Medulla oblongata (tissue), 1 donor: Measurements from ENCODE around the gene ST3GAL3.

Source experiments
- DNase-seq: peaks from one replicate; pipeline ENCODE4 v3.0.0-alpha.2; 2015; ENCODE audit errors: extremely low spot score

ST3GAL3 gene

GRCh38 chr1:43938892-43939587 lies 231.7 kb downstream of the ST3GAL3 start:
- peak; percentile 61 for DNase-seq

GRCh38 chr1:43942411-43942810 lies 235.1 kb downstream of the ST3GAL3 start:
- no peak for DNase-seq

- DNase-seq: no peak
Observed at GRCh38 chr1:43944860-43945259, 237.5 kb downstream of the ST3GAL3 start.

- DNase-seq: peak; percentile 48
Observed at GRCh38 chr1:43945674-43946235, 238.4 kb downstream of the ST3GAL3 start.

GRCh38 chr1:43946236-43947060 lies 239.1 kb downstream of the ST3GAL3 start, which contains the start of gene IPO13:
IPO13 (plus strand) TSS chr1:43946950; CDS start chr1:43947601, 651 bp downstream.
- DNase-seq: peak; percentile 98

- DNase-seq: no peak
Observed at GRCh38 chr1:43947061-43947873, 239.9 kb downstream of the ST3GAL3 start.

GRCh38 chr1:43947874-43948437 lies 240.6 kb downstream of the ST3GAL3 start:
- DNase-seq: peak; percentile 45

GRCh38 chr1:43949678-43950077 lies 242.3 kb downstream of the ST3GAL3 start:
- DNase-seq: no peak

GRCh38 chr1:43951021-43951985 lies 244.0 kb downstream of the ST3GAL3 start:
- DNase-seq: no peak

GRCh38 chr1:43952731-43953346 lies 245.5 kb downstream of the ST3GAL3 start:
- no peak for DNase-seq

- DNase-seq: no peak
Observed at GRCh38 chr1:43953361-43953760, 246.0 kb downstream of the ST3GAL3 start.

GRCh38 chr1:43954036-43954435 lies 246.7 kb downstream of the ST3GAL3 start:
- DNase-seq: peak; percentile 92

GRCh38 chr1:43956234-43956633 lies 248.9 kb downstream of the ST3GAL3 start:
- DNase-seq: no peak

- DNase-seq: no peak
Observed at GRCh38 chr1:43957407-43958040, 250.2 kb downstream of the ST3GAL3 start.

- DNase-seq: no peak
Observed at GRCh38 chr1:43958351-43959255, 251.3 kb downstream of the ST3GAL3 start.

GRCh38 chr1:43960798-43961197 lies 253.5 kb downstream of the ST3GAL3 start:
- DNase-seq: no peak

- peak; percentile 79 for DNase-seq
Observed at GRCh38 chr1:43961692-43962091, 254.4 kb downstream of the ST3GAL3 start.

- DNase-seq: peak; percentile 75
Observed at GRCh38 chr1:43962324-43962723, 255.0 kb downstream of the ST3GAL3 start.
